Activated B cell treated with CpG ODN at 0.5 μM for 24 hours (primary cell): ENCODE data around the gene PDLIM3. TPM values are rescaled to one million over a fixed set of nuclear protein-coding genes. Genes with fewer than 3 reads are reported as not detected.

ENCODE experiments used
- ATAC-seq: fragments of 200-7000 bp; cut with Tn5 transposase; one replicate; pipeline ENCODE4 v1.10.0; 2021; ENCODE audit warnings: low read depth, mild to moderate bottlenecking, moderate library complexity
- CTCF ChIA-PET: fragments of 350-600 bp; sonication (Branson Sonifier 250); formaldehyde crosslinking; loops from one replicate; lab custom pipeline; 2021; ENCODE audit warnings: antibody characterized with exemption; lab: Charles Lee
- POLR2A ChIA-PET: fragments of 350-600 bp; sonication (Branson Sonifier 250); formaldehyde crosslinking; loops from one replicate; lab custom pipeline; 2021; ENCODE audit warnings: antibody characterized with exemption; lab: Charles Lee
- DNase-seq: peaks from one replicate; pipeline ENCODE4 v3.0.0; 2022
- H3K27ac Mint-ChIP-seq: one replicate; pipeline ENCODE4 v1.8.0; 2020; ENCODE audit warnings: mixed read lengths
- H3K27me3 Mint-ChIP-seq: one replicate; pipeline ENCODE4 v1.8.0; 2021; ENCODE audit warnings: mixed read lengths
- H3K36me3 Mint-ChIP-seq: one replicate; pipeline ENCODE4 v1.8.0; 2021; ENCODE audit warnings: low read depth, mixed read lengths
- H3K4me1 Mint-ChIP-seq: one replicate; pipeline ENCODE4 v1.8.0; 2021; ENCODE audit warnings: mixed read lengths
- H3K4me3 Mint-ChIP-seq: one replicate; pipeline ENCODE4 v1.8.0; 2020; ENCODE audit warnings: mild to moderate bottlenecking, mixed read lengths
- H3K9me3 Mint-ChIP-seq: one replicate; pipeline ENCODE4 v1.8.0; 2020; ENCODE audit warnings: mixed read lengths
- intact Hi-C: fragments of 100-400 bp; cut with micrococcal nuclease; formaldehyde crosslinking; loops from one replicate; pipeline ENCODE4 v1.15.1; 2024
- total RNA-seq: library from RNA; stranded (reverse); gene quantifications from 2 replicates; pipeline ENCODE4 v1.2.3, GENCODE V29; 2022
- TF ChIP-seq, protein P1 (sequence below): fragments of 200-600 bp; IDR thresholded peaks from one replicate; pipeline ENCODE4 v1.8.0; 2022; ENCODE audit warnings: antibody characterized with exemption, mild to moderate bottlenecking

The PDLIM3 gene
- total RNA-seq, 1 donor from 2014 or later = 0.20 TPM

DNA sequence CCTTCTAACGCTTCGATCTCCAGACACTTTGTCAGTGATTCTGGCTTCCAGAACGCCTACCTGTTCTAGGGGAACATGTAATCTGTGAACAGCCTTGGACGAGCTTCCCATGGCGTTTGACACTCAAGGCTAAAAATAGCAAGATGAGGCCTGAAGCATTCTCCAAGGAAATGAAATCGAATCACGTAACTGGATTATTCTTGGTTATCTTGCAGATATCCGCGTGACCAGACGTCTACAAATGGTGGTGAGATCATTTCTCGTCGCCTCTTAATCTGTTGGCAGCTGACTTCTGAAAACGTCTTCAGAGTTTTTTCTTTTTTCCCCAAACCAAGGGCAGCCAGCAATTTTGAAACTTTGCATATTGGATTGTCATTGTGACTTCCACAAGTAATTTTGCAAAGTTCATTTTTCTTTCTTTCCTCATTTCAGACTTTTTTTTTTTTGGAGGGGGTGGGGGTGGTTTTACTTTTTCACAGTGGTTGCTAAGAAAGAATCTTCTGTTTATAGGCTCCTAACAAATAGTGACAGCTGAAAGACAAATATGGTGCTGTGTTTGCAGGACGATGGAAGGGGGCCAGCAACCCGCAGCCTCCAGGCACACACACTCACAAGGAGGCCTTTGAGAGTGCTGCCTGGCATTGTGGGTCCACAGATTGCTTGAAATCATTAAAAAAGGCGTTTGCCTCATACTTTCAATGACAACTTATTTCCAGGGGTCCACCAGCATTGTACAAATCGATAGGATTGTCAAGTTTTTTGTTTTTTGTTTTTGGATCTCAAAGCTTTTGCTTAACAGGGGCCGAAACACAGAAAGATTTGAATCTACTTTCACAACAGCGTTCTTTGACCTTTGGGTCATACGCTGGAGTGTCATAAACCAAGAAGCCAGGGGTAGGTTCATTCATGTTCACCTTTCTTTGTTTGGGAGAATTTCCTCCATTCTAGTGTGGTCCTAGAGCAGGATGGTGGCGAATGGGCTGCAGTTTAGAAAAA lies 32.4 kb upstream of the PDLIM3 start:
- POLR2A ChIA-PET = no interaction called here
- TF ChIP-seq, protein P1, sequence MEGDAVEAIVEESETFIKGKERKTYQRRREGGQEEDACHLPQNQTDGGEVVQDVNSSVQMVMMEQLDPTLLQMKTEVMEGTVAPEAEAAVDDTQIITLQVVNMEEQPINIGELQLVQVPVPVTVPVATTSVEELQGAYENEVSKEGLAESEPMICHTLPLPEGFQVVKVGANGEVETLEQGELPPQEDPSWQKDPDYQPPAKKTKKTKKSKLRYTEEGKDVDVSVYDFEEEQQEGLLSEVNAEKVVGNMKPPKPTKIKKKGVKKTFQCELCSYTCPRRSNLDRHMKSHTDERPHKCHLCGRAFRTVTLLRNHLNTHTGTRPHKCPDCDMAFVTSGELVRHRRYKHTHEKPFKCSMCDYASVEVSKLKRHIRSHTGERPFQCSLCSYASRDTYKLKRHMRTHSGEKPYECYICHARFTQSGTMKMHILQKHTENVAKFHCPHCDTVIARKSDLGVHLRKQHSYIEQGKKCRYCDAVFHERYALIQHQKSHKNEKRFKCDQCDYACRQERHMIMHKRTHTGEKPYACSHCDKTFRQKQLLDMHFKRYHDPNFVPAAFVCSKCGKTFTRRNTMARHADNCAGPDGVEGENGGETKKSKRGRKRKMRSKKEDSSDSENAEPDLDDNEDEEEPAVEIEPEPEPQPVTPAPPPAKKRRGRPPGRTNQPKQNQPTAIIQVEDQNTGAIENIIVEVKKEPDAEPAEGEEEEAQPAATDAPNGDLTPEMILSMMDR = no peak

GRCh38 chr4:185566972-185567371 lies 31.7 kb upstream of the PDLIM3 start:
- Mint-ChIP-seq H3K27ac (no peak overlapping the region), H3K36me3 (no peaks in the 10 kb centered on the region), H3K4me1 (no peaks in the 10 kb centered on the region), H3K4me3 (no peak overlapping the region), H3K9me3 (peaks cover 3% of the 10 kb centered on the region), H3K27me3 (peaks cover 7% of the 10 kb centered on the region)
- POLR2A ChIA-PET = no interaction called here
- DNase-seq (no peak), ATAC-seq (no peak)
- intact Hi-C loops = no loop called here
- TF ChIP-seq, protein P1 = no peak
- CTCF ChIA-PET = no interaction called here

More for the DNA sequence above, 32.4 kb upstream of the PDLIM3 start:
- no peaks in the 10 kb centered on the region for H3K4me1 Mint-ChIP-seq
- DNase-seq (no peak), ATAC-seq (no peak)
- H3K36me3 Mint-ChIP-seq = no peaks in the 10 kb centered on the region
- H3K27me3 Mint-ChIP-seq = peaks cover 1% of the 10 kb centered on the region
- intact Hi-C loops = no loop called here
- peaks cover 3% of the 10 kb centered on the region for H3K9me3 Mint-ChIP-seq
- no peak overlapping the region for H3K4me3 Mint-ChIP-seq
- CTCF ChIA-PET = no interaction called here
- H3K27ac Mint-ChIP-seq = no peak overlapping the region

DNA sequence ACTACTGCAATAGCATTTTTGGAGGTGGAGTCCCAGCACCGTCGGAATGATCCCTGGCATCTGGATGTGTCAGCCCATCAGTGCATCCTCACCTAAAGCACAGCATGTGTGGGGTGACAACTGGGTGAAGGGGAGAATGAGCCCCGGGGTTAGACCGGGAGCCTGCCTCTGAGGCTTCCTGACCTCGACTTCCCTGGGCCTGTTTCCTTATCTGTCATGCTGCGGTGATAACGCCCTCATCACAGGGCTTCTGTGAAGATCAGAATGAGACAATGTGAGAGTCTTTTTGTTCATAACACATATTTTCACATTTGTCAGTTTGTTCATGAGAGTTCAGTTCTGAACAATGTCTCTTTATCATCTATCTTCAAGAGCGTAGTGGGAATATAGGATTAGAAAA lies 31.1 kb upstream of the PDLIM3 start:
- no peak overlapping the region for H3K27ac Mint-ChIP-seq
- intact Hi-C loops = no loop called here
- ATAC-seq = no peak
- H3K4me1 Mint-ChIP-seq = no peaks in the 10 kb centered on the region
- TF ChIP-seq, protein P1 = no peak
- POLR2A ChIA-PET = no interaction called here
- peaks cover 11% of the 10 kb centered on the region for H3K27me3 Mint-ChIP-seq
- H3K4me3 Mint-ChIP-seq = no peak overlapping the region
- DNase-seq = no peak
- CTCF ChIA-PET = no interaction called here
- peaks cover 3% of the 10 kb centered on the region for H3K9me3 Mint-ChIP-seq
- H3K36me3 Mint-ChIP-seq = no peaks in the 10 kb centered on the region

GRCh38 chr4:185565696-185566095 lies 30.4 kb upstream of the PDLIM3 start:
- no peaks in the 10 kb centered on the region for H3K36me3 Mint-ChIP-seq
- H3K9me3 Mint-ChIP-seq = peaks cover 3% of the 10 kb centered on the region

DNA sequence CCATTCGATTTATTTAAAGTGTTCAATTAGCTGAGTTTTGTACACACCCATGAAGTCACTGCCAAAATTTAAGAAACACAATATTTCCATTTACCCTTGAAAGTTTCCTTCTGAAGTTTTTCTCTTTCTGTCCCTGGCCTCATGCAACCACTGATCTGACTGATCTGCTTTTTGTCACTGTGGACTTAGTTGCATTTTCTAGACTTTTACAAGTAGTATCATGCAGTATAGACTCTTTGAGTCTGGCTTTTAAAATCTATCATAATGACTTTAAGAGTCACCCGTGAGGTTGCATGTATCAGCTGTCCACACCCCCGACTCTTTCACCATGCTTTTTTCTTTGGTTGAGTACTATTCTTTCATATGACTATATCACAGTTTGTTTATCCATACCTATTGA lies 29.0 kb upstream of the PDLIM3 start:
- H3K4me3 Mint-ChIP-seq = no peak overlapping the region
- ChIA-PET POLR2A (no interaction called here), CTCF (no interaction called here)
- H3K4me1 Mint-ChIP-seq = no peaks in the 10 kb centered on the region
- H3K27ac Mint-ChIP-seq = no peak overlapping the region
- ATAC-seq (no peak), DNase-seq (no peak)
- peaks cover 15% of the 10 kb centered on the region for H3K27me3 Mint-ChIP-seq
- H3K36me3 Mint-ChIP-seq = no peaks in the 10 kb centered on the region
- intact Hi-C loops = no loop called here
- H3K9me3 Mint-ChIP-seq = peaks cover 3% of the 10 kb centered on the region
- TF ChIP-seq, protein P1 = no peak

More at GRCh38 chr4:185565696-185566095, 30.4 kb upstream of the PDLIM3 start:
- Mint-ChIP-seq H3K4me1 (no peaks in the 10 kb centered on the region), H3K27ac (no peak overlapping the region), H3K27me3 (peaks cover 11% of the 10 kb centered on the region), H3K4me3 (no peak overlapping the region)
- intact Hi-C loops = no loop called here
- ATAC-seq = no peak
- no peak for DNase-seq
- CTCF ChIA-PET = no interaction called here
- POLR2A ChIA-PET = no interaction called here
- TF ChIP-seq, protein P1 = no peak
